T47D (cell line): ENCODE results near the gene USH1C.

Experiments
- DNase-seq, 2 experiments: peaks; one replicate each; pipeline versions ENCODE4 v3.0.0 to v3.0.0-alpha.2; 2011 to 2012; ENCODE audit warnings: low read depth in 1 of 2, low spot score in 1 of 2
- JUND ChIP-seq: IDR thresholded peaks from 2 replicates; pipeline ENCODE4 v1.6.1; 2012; ENCODE audit warnings: low read depth
- in situ Hi-C: cut with HindIII; loops from 2 replicates; pipeline ENCODE4 v1.10.0; 2016; ENCODE audit warnings: low sequenced_read_pairs, low pct_unique_long_range_greater_than_20kb

Gene USH1C

GRCh38 chr11:17513853-17514252, 30.4 kb downstream of the USH1C start:
- TF ChIP-seq JUND = no peak
- in situ Hi-C loops = no loop called here
- no peak for DNase-seq

- in situ Hi-C loops = no loop called here
- TF ChIP-seq JUND = no peak
- DNase-seq = no peak
Observed at GRCh38 chr11:17512101-17512500, 32.1 kb downstream of the USH1C start.

DNA sequence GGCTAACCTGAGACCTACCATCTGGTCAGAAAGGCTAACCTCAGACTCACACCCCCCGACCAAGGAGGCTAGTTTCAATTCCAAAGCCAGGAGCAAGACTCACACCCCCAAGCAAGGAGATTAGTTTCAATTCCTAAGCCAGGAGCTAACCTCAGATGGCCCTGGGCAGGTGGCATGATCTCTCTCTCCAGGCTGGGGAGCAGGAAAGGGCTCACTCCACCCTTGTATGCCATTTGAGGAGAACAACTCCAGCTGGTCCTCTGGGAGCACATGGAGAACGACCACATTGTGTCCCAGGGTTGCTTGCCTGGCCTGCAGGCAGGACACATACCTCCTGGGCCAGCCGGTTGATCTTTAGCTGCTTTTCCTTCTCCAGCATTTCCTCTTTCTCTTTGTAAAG, 32.6 kb downstream of the USH1C start:
- in situ Hi-C loops = no loop called here
- no peak for TF ChIP-seq JUND
- no peak for DNase-seq

GRCh38 chr11:17510507-17511206, 33.6 kb downstream of the USH1C start:
- in situ Hi-C loops = no loop called here
- TF ChIP-seq JUND = no peak
- no peak for DNase-seq

GRCh38 chr11:17508791-17509190, 35.4 kb downstream of the USH1C start:
- in situ Hi-C loops = no loop called here
- no peak for DNase-seq
- TF ChIP-seq JUND = no peak

GRCh38 chr11:17508306-17508705, 35.9 kb downstream of the USH1C start:
- in situ Hi-C loops = no loop called here
- no peak for DNase-seq
- no peak for TF ChIP-seq JUND

DNA sequence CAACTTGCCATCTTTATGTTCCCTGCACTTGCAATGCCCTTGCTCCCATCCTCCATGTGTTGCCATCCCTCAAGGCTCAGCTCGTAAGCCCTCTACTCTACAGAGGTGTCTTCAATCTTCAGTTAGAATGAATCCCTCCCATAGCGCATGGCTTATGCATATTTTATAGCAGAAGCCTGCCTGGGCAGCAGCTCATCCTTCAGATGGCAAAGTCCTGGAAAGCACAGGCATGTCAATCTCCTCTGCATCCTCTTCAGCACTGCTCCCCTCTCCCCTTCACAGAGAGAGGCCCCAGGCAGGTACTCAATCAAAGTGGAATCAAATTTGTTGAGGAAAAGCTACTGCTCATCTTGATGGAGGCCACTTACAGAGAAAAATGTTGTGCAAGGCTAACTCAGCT, 36.4 kb downstream of the USH1C start:
- no peak for TF ChIP-seq JUND
- no peak for DNase-seq
- in situ Hi-C loops = no loop called here

GRCh38 chr11:17506942-17507341, 37.3 kb downstream of the USH1C start:
- in situ Hi-C loops = no loop called here
- no peak for DNase-seq
- no peak for TF ChIP-seq JUND

GRCh38 chr11:17506314-17506713, 37.9 kb downstream of the USH1C start:
- DNase-seq = no peak
- TF ChIP-seq JUND = no peak
- in situ Hi-C loops = no loop called here

- no peak for DNase-seq
- in situ Hi-C loops = no loop called here
Observed at GRCh38 chr11:17505146-17505545, 39.1 kb downstream of the USH1C start.

DNA sequence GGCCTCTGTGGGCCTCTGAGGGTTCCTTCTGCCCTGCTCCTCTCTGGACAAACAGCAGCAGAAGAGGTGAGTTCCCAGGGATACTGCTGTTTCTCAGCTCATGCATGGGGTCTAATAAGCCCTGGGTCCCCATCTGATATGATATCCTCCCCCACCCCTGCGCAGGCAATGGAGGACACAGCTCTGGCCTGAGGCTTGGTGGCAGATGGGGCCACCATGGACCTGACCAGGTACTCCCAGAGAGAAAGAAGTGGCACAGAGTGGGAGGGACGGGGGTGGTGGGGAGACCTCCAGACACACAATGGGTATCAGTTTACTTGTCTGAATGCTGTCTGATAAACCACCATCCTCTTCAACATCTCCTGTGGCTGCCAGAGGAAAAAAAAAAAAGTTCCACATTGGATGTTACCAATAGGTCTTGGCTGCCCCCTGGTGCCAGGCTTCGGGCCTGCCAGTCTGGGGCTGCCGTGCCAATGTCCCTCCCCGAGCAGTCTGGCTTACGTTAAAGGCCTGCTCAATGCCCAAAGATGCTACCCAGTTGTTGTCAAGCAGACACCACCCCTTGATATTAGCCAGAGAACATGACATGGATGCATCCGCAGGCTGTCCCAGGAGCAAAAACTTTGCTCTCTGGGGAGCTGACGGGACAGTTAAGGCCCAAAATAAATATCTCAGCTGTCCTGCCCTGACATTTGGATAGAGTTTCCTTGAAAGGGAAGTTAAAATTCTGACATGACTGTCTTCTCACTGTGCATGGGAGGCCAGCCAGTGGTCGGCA, 39.7 kb downstream of the USH1C start:
- no peak for TF ChIP-seq JUND
- DNase-seq = peak; percentile 53 to 67
- in situ Hi-C loops = no loop called here

More at GRCh38 chr11:17505146-17505545, 39.1 kb downstream of the USH1C start:
- no peak for TF ChIP-seq JUND

DNA sequence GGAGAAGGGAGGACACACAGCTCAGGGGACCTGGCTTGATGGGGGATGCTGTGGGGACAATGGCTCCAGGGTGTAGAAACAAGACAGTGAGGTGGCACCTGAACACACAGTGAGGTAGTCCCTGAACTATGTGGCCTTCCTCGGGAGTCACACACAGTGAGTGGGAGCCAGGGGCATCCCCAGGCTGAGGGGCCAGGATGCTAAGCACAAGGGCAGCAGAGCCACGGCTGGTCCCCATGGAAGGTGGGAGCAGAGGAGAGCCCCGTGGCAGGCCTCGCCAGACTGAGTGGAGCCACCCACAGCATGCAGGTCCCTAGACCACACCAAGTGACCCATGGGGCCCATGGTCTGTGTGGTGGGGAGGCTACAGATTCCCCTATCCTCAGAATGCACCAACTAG, 41.6 kb downstream of the USH1C start:
- DNase-seq = no peak
- in situ Hi-C loops = no loop called here
- TF ChIP-seq JUND = no peak

DNA sequence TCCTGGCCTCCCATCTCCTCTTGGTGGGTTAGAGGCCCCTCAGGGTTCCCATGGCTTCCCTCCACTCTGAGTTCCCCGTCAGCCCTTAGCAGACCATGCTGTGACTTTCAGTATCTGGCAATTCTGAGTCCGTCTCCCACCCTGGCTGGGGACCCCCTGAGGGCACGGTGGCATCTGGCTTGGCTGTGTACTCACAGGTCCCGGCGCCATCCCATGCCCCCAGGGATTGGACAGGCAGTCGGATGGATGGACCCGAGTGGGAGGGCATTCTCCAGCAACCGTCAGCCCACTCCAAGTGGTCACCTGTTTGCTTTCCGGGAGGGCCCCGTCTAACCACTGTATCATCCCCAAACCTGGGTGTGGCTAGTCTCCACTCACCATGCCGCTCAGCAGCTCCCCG, 43.5 kb downstream of the USH1C start:
- no peak for TF ChIP-seq JUND
- no peak for DNase-seq
- in situ Hi-C loops = no loop called here
